Skin epidermis (tissue), 12 donors: ENCODE results near the gene CNNM1.

ENCODE experiments used
- H3K27ac ChIP-seq, 21 experiments: fragments of 200-600 bp; sonication (generic) in 11 of 21; one replicate each; pipeline ENCODE4 v1.5.0; 2020; ENCODE audit warnings: mild to moderate bottlenecking in 3 of 21, inconsistent platforms in 2 of 21, moderate library complexity in 2 of 21
- H3K4me3 ChIP-seq, 7 experiments: fragments of 200-600 bp; sonication (generic) in 2 of 7; one replicate each; pipeline ENCODE4 v1.5.0; 2020; ENCODE audit warnings: inconsistent platforms in 2 of 7, mild to moderate bottlenecking in 2 of 7, moderate library complexity in 1 of 7

CNNM1 gene

GRCh38 chr10:99368646-99369045, 39.5 kb downstream of the CNNM1 start:
- Histone ChIP-seq H3K4me3 (no peak overlapping the region), H3K27ac (no peak overlapping the region)

- no peak overlapping the region for H3K27ac ChIP-seq
- no peak overlapping the region for H3K4me3 ChIP-seq
Measured at GRCh38 chr10:99369126-99369525, 40.0 kb downstream of the CNNM1 start.

DNA sequence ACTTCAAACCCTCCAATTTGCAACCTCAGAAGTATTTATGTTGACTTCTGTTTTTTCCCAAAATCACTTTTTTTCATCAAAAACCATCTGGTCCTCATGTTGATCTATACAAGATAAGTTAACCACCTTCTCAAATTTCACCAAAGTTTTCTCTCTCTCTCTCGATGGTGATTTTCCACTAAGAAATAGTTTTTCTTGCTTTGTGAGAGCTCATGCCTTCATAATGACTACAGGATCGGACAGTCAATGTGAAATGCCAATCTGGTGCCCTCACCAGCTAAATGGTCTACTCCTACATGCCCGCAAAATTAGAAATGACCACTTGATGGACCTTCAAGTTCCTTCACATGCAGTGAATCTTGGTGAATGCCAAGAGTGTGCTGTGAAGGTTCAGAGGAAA, 40.4 kb downstream of the CNNM1 start:
- no peak overlapping the region for H3K4me3 ChIP-seq
- H3K27ac ChIP-seq, result no peak overlapping the region

- Histone ChIP-seq H3K4me3 (no peak overlapping the region), H3K27ac (no peak overlapping the region)
Measured at GRCh38 chr10:99370993-99371392, 41.8 kb downstream of the CNNM1 start.

DNA sequence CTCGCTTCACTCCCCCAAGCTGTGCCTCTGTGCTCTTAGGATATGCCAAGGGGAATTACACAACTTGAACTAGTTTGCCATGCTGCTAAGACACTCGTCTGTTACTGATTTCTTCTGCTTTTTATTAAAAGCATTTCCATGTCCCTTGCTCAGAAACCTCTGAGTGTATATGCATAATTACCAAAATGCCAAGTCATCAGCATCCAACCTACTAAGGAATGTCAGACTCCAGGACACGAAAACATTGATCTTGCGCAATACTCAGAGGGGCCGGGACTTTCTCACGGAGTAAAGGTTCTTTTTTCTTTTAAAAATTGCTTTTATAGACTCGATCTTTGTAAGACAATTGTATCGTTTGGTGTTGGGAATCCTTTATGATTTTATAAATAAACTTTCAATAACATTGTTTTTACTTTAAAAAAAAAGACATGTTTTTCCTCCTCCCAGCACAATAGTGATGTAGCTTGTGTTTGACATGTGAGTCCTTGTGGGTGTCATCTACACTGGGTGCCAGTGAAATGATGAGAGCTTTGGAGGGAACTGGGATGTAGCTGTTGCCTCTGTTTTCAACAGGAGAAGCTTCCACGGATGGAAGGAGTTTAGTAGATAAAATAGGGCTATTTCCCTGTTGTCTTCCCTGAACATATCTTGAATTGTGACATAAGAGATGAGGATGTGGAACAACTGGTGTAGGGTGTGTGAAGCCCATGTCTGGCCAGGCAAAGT, 43.6 kb downstream of the CNNM1 start:
- no peak overlapping the region for H3K4me3 ChIP-seq

GRCh38 chr10:99374526-99374925, 45.4 kb downstream of the CNNM1 start:
- Histone ChIP-seq H3K27ac (no peak overlapping the region), H3K4me3 (no peak overlapping the region)

More for the DNA sequence above, 43.6 kb downstream of the CNNM1 start:
- peak overlapping the region in 4 of 21 experiments; percentile 7 to 60 (median 50) for H3K27ac ChIP-seq

DNA sequence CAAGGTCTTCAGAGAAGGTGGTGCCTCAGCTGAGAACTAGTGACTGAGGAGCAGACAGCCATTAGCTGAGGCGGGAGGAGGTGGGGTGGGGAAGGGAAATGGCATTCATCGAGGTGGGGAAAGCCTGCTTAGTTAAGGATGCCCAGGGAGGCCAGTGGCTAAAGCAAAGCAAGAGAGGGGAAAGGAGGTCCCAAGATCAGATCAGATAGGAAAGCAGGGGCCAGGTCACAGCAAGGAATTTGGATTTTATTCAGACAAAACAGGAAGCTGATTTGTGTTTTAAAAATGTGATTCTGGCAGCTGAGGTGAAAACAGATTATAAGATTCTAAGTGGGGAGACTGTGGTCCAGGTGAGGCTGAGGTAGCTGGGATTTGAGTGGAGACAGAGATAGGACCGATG, 45.8 kb downstream of the CNNM1 start:
- Histone ChIP-seq H3K27ac (no peak overlapping the region), H3K4me3 (no peak overlapping the region)

GRCh38 chr10:99375426-99375825, 46.3 kb downstream of the CNNM1 start:
- Histone ChIP-seq H3K4me3 (no peak overlapping the region), H3K27ac (no peak overlapping the region)

- Histone ChIP-seq H3K27ac (no peak overlapping the region), H3K4me3 (no peak overlapping the region)
Measured at GRCh38 chr10:99382176-99382575, 53.0 kb downstream of the CNNM1 start.

DNA sequence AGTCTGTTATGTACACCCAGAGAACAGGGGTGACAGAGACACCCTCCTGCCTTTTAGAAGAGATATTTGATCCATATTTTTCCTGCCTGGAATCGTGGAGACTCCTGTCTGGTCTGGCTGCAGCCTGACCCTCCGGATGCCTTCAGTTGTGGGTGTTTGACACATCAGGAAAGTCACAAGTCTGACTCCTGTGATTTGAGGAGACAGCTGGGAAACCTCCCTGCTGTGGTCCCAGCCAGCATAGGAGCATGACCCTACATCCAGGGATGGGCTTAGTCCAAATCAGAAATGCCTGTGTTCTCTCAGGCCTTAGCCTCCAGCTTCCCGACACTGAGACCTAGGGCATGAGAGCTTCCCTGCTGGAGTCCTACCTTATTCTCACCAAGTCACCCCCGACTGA, 57.9 kb downstream of the CNNM1 start:
- no peak overlapping the region for H3K27ac ChIP-seq
- H3K4me3 ChIP-seq, result no peak overlapping the region

DNA sequence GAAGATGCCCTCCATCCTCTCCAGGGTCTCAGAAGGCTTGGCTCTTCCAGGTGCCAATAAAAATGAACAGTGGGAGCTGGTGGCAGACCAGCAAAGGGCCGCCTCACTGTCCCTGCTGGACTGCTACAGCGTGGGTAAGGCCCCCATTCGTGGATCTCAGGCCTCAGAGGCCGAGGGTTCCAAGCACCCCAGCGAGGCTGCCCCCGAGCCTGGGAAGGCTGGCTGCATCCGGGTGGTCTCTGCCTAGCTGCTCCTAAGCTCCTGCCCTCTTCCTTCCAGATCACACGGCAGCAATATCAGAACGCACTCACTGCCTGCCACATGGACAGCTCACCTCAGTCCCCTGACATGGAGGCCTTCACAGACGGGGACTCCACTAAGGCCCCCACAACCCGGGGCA, 58.4 kb downstream of the CNNM1 start:
- no peak overlapping the region for H3K27ac ChIP-seq
- H3K4me3 ChIP-seq, result no peak overlapping the region

DNA sequence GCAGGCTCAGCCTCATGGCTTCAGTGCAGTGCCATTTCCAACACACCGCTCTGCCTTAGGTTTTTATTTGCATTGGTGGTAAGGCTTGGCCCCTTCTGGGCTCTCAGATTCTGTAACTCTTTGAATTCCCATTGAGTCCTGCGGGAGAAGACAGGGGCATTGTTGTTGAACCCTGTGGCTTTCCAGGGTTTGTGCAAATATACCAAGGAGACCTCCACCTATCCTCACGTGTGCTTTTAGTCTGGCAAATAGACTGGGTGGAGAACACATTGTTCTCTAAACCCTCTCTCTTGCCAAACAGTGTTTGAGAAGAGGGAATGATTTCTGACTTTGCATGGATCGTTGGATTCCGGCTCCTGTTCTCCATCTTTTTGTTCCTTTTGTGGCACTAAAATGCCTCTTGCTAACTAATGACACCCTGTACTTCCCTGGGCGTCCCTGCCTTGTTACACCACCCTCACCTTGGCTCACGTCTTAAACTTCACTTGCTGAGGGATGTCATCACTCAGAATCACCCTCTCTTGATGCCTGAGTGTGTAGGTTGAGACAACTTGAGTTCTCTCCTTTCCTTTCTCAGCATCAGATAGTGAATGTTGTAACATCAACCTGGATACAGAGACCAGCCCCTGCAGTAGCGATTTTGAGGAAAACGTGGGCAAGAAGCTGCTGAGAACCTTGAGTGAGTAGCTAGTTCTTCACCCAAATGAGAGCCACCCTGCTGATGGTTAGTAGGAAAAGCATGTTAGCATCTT, 60.7 kb downstream of the CNNM1 start:
- Histone ChIP-seq H3K27ac (no peak overlapping the region), H3K4me3 (no peak overlapping the region)

- no peak overlapping the region for H3K27ac ChIP-seq
- H3K4me3 ChIP-seq, result no peak overlapping the region
Measured at GRCh38 chr10:99391346-99391745, 62.2 kb downstream of the CNNM1 start.

DNA sequence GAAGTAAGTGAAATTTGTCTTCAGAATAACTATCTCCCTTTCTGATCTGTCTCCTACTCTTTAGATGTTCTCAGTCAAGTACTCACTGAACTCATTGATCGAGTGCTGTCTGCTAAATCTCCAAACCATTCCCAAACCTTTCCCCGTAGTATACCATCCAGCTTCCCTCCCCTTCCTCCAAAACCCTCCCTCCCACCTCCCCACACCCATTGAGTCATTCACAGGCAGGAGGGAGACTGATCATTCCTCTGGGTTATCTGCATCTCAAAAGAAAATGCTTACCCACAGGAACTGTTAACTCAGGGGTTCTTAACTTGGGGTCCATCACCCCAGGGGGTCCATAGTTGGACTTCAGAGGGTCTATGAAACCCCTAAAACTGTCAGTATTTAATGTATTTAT, 63.9 kb downstream of the CNNM1 start:
- no peak overlapping the region for H3K27ac ChIP-seq
- no peak overlapping the region for H3K4me3 ChIP-seq

DNA sequence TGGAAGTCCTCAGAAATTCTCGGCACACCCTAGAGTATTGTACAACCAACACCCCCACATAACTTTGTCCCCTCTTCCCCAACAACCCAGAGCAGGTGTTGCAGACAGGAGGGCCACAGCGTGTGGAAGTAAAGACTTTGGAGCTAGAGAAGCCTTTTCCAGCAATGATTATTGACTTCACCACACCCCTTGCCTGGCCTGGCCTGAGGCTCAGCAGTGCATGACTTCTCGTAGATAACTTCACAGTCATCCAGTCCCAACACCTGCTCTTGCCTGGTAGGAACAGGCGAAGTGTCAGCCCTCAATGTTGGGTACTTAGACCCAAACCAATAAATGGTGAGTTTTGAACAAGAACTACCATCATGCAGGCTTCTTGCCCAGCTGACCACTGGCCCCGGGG, 64.5 kb downstream of the CNNM1 start:
- H3K4me3 ChIP-seq, result no peak overlapping the region
- H3K27ac ChIP-seq, result no peak overlapping the region

GRCh38 chr10:99394256-99394655, 65.1 kb downstream of the CNNM1 start:
- Histone ChIP-seq H3K4me3 (no peak overlapping the region), H3K27ac (no peak overlapping the region)

DNA sequence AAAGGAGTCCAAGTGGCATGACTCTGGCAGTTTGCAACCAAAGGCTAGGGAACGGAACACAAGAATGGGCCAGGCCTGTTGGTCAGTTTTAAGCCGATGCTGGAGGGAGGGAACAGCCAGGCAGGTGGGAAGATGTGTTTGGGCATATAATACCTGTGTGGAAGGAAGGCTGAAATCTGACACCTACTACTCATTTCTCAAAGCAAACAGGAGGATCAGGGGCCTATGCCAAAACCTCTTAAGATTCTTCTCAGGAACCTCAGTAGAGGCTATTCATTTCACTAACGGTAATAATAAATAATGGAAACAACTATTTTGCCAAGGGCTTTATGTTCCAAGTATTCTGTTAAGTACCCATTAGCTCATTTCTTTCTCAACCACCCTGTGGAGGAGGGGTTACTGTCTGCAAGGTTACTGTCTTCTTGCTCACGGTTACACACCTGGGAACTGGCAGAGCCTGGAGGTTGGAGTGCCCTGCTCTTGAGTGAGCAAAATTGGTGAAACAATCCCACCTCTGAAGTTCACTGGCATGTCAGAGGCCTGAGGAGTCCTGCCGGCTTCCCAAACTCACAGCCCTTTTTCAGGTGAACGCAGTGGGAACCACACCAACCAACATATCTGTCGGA, 65.7 kb downstream of the CNNM1 start:
- Histone ChIP-seq H3K4me3 (no peak overlapping the region), H3K27ac (peak overlapping the region in 1 of 21 experiments; percentile 19)

GRCh38 chr10:99395750-99396445, 66.7 kb downstream of the CNNM1 start:
- Histone ChIP-seq H3K27ac (no peak overlapping the region), H3K4me3 (no peak overlapping the region)

DNA sequence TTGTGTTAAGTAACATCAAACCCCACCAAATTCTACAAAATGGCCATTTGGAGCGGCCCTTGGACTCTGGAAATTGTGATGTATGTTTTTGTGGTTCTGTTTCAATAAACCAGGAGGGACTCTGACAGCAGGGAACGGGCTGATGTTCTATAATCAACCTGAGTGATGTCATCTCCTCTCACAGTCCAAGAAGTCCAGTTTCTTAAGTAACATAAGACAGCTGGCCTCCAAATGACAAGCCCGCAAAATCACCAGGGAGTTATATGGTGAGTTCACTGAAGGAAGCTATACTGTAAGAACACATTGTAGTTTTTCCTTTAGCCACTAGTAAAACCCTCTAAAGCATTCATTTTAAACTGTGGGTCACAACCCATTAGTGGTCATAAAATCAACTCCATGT, 67.3 kb downstream of the CNNM1 start:
- no peak overlapping the region for H3K27ac ChIP-seq
- H3K4me3 ChIP-seq, result no peak overlapping the region

DNA sequence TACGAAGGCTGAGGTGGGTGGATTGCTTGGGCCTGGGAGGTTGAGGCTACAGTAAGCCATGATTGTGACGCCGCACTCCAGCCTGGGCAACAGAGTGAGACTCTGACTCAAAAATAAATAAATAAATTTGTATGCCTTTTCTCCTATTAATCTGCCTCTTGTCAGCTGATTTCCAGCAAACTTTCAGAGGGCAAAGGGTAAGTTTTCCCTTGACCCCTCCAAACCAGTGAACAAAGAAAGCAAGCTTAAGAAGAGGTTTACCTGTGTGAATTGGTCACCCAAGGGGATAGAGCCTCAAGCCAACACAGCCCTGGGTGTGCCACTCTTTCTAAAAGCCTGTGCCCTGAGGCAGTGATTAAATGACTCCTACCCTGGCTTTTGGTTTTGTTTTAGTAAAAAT, 70.5 kb downstream of the CNNM1 start:
- no peak overlapping the region for H3K27ac ChIP-seq
- H3K4me3 ChIP-seq, result no peak overlapping the region
